Measurements from ENCODE around the gene CPSF3. TPM values are rescaled to one million over a fixed set of nuclear protein-coding genes. Genes with fewer than 3 reads are reported as not detected.

Gene CPSF3
- total and polyA plus RNA-seq, 11 donors, result 12.0 to 27.5 (median 18.3) TPM

GRCh38 chr2:9473985-9474360 is 50.5 kb downstream of the CPSF3 start:
- peaks cover 0 to 42% (median 32%) of the 10 kb centered on the region in 12 donors for H3K4me1 ChIP-seq
- H3K9me3 ChIP-seq, result no peaks in the 10 kb centered on the region
- ATAC-seq (peak in 3 of 4 donors; percentile 27 to 52 (median 41)), DNase-seq (peak; percentile 35 to 77 (median 58))
- H3K27ac ChIP-seq, result peak overlapping the region in 11 of 12 donors; percentile 78 to 93 (median 84)
- WGBS, 4 donors, result 3 to 31% (median 15%) methylated on average over 21 to 39 of the region's 39 CpGs
- intact Hi-C loops (cut with DNase I), result loop anchor here in 3 of 10 donors (5.0 to 10.0 kb wide), 3 partner anchors 151 to 332 kb away; no protein-coding TSS in a partner anchor
- H3K4me3 ChIP-seq, result peak overlapping the region; percentile 59 to 93 (median 82)
- H3K36me3 ChIP-seq, result peaks cover 0 to 50% (median 16%) of the 10 kb centered on the region in 9 donors
- no peaks in the 10 kb centered on the region for H3K27me3 ChIP-seq
- no peak for TF ChIP-seq CTCF (IDR thresholded peaks at IDR 0.05)
- TF ChIP-seq POLR2A (IDR thresholded peaks at IDR 0.05), result no peak

GRCh38 chr2:9474361-9475057 is 51.1 kb downstream of the CPSF3 start, which contains the start of gene IAH1:
Gene IAH1, plus strand, starts transcription at chr2:9474551. Its CDS starts 16 bp downstream, at chr2:9474567.
- peak; percentile 57 to 93 (median 82) for ATAC-seq
- peak within 1 kb of the TSS; percentile 59 to 93 (median 82) for H3K4me3 ChIP-seq
- intact Hi-C loops (cut with DNase I), result loop anchor here in 3 of 10 donors (5.0 to 10.0 kb wide), 5 partner anchors 78 to 332 kb away; partner anchors contain the start of gene ADAM17 (in 1 of the 3)

GRCh38 chr2:9477914-9478313 is 54.5 kb downstream of the CPSF3 start:
- H3K4me3 ChIP-seq, result no peak overlapping the region
- H3K9me3 ChIP-seq, result no peaks in the 10 kb centered on the region
- intact Hi-C loops (cut with DNase I), result loop anchor here in 3 of 10 donors (5.0 to 10.0 kb wide), 4 partner anchors 74 to 297 kb away; partner anchors contain the start of gene ADAM17 (in 1 of the 3)
- TF ChIP-seq POLR2A (IDR thresholded peaks at IDR 0.05) (no peak), CTCF (IDR thresholded peaks at IDR 0.05) (no peak)
- DNase-seq (no peak), ATAC-seq (no peak)
- H3K36me3 ChIP-seq, result peaks cover 0 to 65% (median 51%) of the 10 kb centered on the region in 9 donors
- H3K27me3 ChIP-seq, result no peaks in the 10 kb centered on the region
- WGBS, 4 donors, result 77 to 81% (median 79%) methylated on average over 7 of the region's 7 CpGs
- no peak overlapping the region for H3K27ac ChIP-seq
- peaks cover 0 to 42% (median 32%) of the 10 kb centered on the region in 12 donors for H3K4me1 ChIP-seq

More at GRCh38 chr2:9474361-9475057, 51.1 kb downstream of the CPSF3 start, which contains the start of gene IAH1:
- H3K9me3 ChIP-seq, result no peaks in the 10 kb centered on the region
- H3K27me3 ChIP-seq, result no peaks in the 10 kb centered on the region
- peak in 1 of 2 donors; percentile 65 for TF ChIP-seq POLR2A (IDR thresholded peaks at IDR 0.05)
- peak in 3 of 12 donors; percentile 5 to 12 (median 11) for TF ChIP-seq CTCF (IDR thresholded peaks at IDR 0.05)
- peaks cover 0 to 42% (median 32%) of the 10 kb centered on the region in 12 donors for H3K4me1 ChIP-seq
- H3K27ac ChIP-seq, result peak within 1 kb of the TSS; percentile 52 to 93 (median 84)
- peaks cover 0 to 50% (median 17%) of the 10 kb centered on the region in 9 donors for H3K36me3 ChIP-seq
- 0 to 2% (median 0%) methylated on average over 13 to 91 of the region's 91 CpGs for WGBS, 4 donors
- DNase-seq, result peak; percentile 60 to 86 (median 75)

- intact Hi-C loops (cut with DNase I), result loop anchor here in 3 of 10 donors (5.0 to 10.0 kb wide), 4 partner anchors 74 to 296 kb away; partner anchors contain the start of gene ADAM17 (in 1 of the 3)
- no peak overlapping the region for H3K27ac ChIP-seq
Measured at GRCh38 chr2:9478526-9478925, 55.1 kb downstream of the CPSF3 start.

More at GRCh38 chr2:9478526-9478925, 55.1 kb downstream of the CPSF3 start:
- Histone ChIP-seq H3K36me3 (peaks cover 0 to 70% (median 58%) of the 10 kb centered on the region in 9 donors), H3K9me3 (no peaks in the 10 kb centered on the region), H3K4me3 (no peak overlapping the region), H3K4me1 (peaks cover 0 to 39% (median 30%) of the 10 kb centered on the region in 12 donors), H3K27me3 (no peaks in the 10 kb centered on the region)
- 67 to 82% (median 76%) methylated on average over 3 of the region's 3 CpGs for WGBS, 4 donors
- TF ChIP-seq POLR2A (IDR thresholded peaks at IDR 0.05), result no peak
- DNase-seq (no peak), ATAC-seq (no peak)
